ENCODE results near the gene BLACAT1.

DNA sequence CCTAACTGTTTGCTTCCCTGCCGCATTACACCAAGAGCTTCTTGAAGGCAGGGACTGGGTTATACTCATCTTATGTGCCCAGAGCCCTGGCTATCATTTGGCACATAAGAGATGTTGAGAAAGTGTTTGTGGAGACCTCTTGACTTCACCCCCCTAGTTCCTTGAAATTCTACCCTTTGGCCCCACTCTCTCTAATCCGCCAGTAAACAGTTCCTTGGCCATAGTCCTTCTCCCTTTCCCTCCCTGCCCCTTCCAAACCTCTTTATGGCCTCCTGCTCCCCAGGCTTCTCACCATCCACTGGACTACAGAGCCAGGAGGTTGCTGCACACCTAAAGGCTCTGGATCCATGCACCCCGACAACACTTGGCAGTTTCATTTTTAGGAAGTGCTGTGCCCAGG lies 47.1 kb upstream of the BLACAT1 start:
- TF ChIP-seq, protein P1, sequence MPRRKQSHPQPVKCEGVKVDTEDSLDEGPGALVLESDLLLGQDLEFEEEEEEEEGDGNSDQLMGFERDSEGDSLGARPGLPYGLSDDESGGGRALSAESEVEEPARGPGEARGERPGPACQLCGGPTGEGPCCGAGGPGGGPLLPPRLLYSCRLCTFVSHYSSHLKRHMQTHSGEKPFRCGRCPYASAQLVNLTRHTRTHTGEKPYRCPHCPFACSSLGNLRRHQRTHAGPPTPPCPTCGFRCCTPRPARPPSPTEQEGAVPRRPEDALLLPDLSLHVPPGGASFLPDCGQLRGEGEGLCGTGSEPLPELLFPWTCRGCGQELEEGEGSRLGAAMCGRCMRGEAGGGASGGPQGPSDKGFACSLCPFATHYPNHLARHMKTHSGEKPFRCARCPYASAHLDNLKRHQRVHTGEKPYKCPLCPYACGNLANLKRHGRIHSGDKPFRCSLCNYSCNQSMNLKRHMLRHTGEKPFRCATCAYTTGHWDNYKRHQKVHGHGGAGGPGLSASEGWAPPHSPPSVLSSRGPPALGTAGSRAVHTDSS (CRISPR knock-in tag; conservative IDR thresholded peaks at IDR 0.05): no peak
- TF ChIP-seq SMC3 (IDR thresholded peaks at IDR 0.05; ENCODE audit: low read length) (no peak), PCBP2 (optimal IDR thresholded peaks at IDR 0.05; ENCODE audit: low read depth, low read length, poor library complexity, severe bottlenecking) (no peak), SMAD1 (CRISPR knock-in tag; IDR thresholded peaks at IDR 0.05; ENCODE audit: borderline replicate concordance, low read depth) (no peak), CENPX (CRISPR knock-in tag; IDR thresholded peaks at IDR 0.05) (no peak), ZNF253 (CRISPR knock-in tag; IDR thresholded peaks at IDR 0.05; ENCODE audit: borderline replicate concordance) (no peak), POLR2A (IDR thresholded peaks at IDR 0.05; ENCODE audit: insufficient read depth in 1 of 2, low read depth in 2 of 2, low read length in 2 of 2) (no peak), BRD4 (CRISPR knock-in tag; IDR thresholded peaks at IDR 0.05) (no peak), POLR2AphosphoS5 (IDR thresholded peaks at IDR 0.05; ENCODE audit: low read depth, low read length) (no peak), ARID2 (CRISPR knock-in tag; IDR thresholded peaks at IDR 0.05; ENCODE audit: borderline replicate concordance) (no peak)
- TF ChIP-seq, protein P2, sequence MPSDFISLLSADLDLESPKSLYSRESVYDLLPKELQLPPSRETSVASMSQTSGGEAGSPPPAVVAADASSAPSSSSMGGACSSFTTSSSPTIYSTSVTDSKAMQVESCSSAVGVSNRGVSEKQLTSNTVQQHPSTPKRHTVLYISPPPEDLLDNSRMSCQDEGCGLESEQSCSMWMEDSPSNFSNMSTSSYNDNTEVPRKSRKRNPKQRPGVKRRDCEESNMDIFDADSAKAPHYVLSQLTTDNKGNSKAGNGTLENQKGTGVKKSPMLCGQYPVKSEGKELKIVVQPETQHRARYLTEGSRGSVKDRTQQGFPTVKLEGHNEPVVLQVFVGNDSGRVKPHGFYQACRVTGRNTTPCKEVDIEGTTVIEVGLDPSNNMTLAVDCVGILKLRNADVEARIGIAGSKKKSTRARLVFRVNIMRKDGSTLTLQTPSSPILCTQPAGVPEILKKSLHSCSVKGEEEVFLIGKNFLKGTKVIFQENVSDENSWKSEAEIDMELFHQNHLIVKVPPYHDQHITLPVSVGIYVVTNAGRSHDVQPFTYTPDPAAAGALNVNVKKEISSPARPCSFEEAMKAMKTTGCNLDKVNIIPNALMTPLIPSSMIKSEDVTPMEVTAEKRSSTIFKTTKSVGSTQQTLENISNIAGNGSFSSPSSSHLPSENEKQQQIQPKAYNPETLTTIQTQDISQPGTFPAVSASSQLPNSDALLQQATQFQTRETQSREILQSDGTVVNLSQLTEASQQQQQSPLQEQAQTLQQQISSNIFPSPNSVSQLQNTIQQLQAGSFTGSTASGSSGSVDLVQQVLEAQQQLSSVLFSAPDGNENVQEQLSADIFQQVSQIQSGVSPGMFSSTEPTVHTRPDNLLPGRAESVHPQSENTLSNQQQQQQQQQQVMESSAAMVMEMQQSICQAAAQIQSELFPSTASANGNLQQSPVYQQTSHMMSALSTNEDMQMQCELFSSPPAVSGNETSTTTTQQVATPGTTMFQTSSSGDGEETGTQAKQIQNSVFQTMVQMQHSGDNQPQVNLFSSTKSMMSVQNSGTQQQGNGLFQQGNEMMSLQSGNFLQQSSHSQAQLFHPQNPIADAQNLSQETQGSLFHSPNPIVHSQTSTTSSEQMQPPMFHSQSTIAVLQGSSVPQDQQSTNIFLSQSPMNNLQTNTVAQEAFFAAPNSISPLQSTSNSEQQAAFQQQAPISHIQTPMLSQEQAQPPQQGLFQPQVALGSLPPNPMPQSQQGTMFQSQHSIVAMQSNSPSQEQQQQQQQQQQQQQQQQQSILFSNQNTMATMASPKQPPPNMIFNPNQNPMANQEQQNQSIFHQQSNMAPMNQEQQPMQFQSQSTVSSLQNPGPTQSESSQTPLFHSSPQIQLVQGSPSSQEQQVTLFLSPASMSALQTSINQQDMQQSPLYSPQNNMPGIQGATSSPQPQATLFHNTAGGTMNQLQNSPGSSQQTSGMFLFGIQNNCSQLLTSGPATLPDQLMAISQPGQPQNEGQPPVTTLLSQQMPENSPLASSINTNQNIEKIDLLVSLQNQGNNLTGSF (CRISPR knock-in tag; IDR thresholded peaks at IDR 0.05): no peak
- TF ChIP-seq, protein P3, sequence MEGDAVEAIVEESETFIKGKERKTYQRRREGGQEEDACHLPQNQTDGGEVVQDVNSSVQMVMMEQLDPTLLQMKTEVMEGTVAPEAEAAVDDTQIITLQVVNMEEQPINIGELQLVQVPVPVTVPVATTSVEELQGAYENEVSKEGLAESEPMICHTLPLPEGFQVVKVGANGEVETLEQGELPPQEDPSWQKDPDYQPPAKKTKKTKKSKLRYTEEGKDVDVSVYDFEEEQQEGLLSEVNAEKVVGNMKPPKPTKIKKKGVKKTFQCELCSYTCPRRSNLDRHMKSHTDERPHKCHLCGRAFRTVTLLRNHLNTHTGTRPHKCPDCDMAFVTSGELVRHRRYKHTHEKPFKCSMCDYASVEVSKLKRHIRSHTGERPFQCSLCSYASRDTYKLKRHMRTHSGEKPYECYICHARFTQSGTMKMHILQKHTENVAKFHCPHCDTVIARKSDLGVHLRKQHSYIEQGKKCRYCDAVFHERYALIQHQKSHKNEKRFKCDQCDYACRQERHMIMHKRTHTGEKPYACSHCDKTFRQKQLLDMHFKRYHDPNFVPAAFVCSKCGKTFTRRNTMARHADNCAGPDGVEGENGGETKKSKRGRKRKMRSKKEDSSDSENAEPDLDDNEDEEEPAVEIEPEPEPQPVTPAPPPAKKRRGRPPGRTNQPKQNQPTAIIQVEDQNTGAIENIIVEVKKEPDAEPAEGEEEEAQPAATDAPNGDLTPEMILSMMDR (CRISPR knock-in tag; IDR thresholded peaks at IDR 0.05): no peak

Measured in HepG2 (cell line).